K562 (cell line): Measurements from ENCODE around the gene FLCN.

ENCODE experiments used
- CC2D1A ChIP-seq: fragments of 450-650 bp; IDR thresholded peaks from 2 replicates; pipeline ENCODE4 v1.6.1; 2017; ENCODE audit warnings: mild to moderate bottlenecking
- CTCF ChIP-seq, 3 experiments: IDR thresholded peaks in 2 of 3; conservative IDR thresholded peaks in 1 of 3; 2 replicates each; pipeline ENCODE4 v1.5.1; 2011 to 2012; ENCODE audit warnings: low read length in 3 of 3, mild to moderate bottlenecking in 3 of 3, control low read depth in 2 of 3, improper control_type of control experiment in 1 of 3, inconsistent platforms in 1 of 3, low read depth in 1 of 3, mixed read lengths in 1 of 3, moderate library complexity in 1 of 3; ENCODE audit not compliant: insufficient read depth in 2 of 3
- ERF ChIP-seq: fragments of 450-650 bp; formaldehyde crosslinking; IDR thresholded peaks from 2 replicates; pipeline ENCODE4 v1.4.0; 2020; ENCODE audit warnings: mild to moderate bottlenecking, mixed read lengths
- EZH2 ChIP-seq: IDR thresholded peaks from 2 replicates; pipeline ENCODE4 v1.6.1; 2012; ENCODE audit warnings: low read depth, mild to moderate bottlenecking, inconsistent platforms, low read length, borderline replicate concordance
- ZBTB17 ChIP-seq: fragments of 450-650 bp; formaldehyde crosslinking; IDR thresholded peaks from 2 replicates; pipeline ENCODE4 v1.4.0; 2020; ENCODE audit warnings: mild to moderate bottlenecking

GRCh38 chr17:17183744-17184143 is 53.2 kb downstream of the FLCN start:
- TF ChIP-seq CTCF (IDR thresholded peaks at IDR 0.05 in 2 of 3, conservative IDR thresholded peaks at IDR 0.05 in 1 of 3; ENCODE audit: insufficient read depth in 2 of 3, low read depth in 1 of 3, low read length in 3 of 3) (no peak), ERF (no peak), EZH2 (no peak), CC2D1A (no peak), ZBTB17 (no peak)
